Measurements from ENCODE around the gene PARD3B.

Gene PARD3B

GRCh38 chr2:205047273-205047839, 502.1 kb downstream of the PARD3B start:
- H4K20me1 ChIP-seq (ENCODE audit: insufficient read depth, low read length): no peaks in the 10 kb centered on the region
- no peak overlapping the region for H3K4me2 ChIP-seq (ENCODE audit: low read depth, low read length)
- H3K4me1 ChIP-seq (ENCODE audit: low read length): no peaks in the 10 kb centered on the region
- no peaks in the 10 kb centered on the region for H3K79me2 ChIP-seq (ENCODE audit: low read length)
- no peak overlapping the region for H3K4me3 ChIP-seq (ENCODE audit: low read length)
- no peak for DNase-seq
- no peak overlapping the region for H3K9ac ChIP-seq (ENCODE audit: low read length)
- H3K9me3 ChIP-seq (replicated peaks; ENCODE audit: insufficient read depth, low read length): no peaks in the 10 kb centered on the region
- H3K27me3 ChIP-seq (replicated peaks; ENCODE audit: insufficient read depth, low read length): no peaks in the 10 kb centered on the region
- H2AFZ ChIP-seq (ENCODE audit: low read length): no peak overlapping the region
- no peak overlapping the region for H3K27ac ChIP-seq (ENCODE audit: low read length)
- no peaks in the 10 kb centered on the region for H3K9me2 ChIP-seq (replicated peaks; ENCODE audit: insufficient read depth, low read length)
- TF ChIP-seq EZH2phosphoT487 (IDR thresholded peaks at IDR 0.05; ENCODE audit: low read length): no peak
- no peak for TF ChIP-seq CTCF (IDR thresholded peaks at IDR 0.05; ENCODE audit: low read length)
- no peak for TF ChIP-seq EZH2 (optimal IDR thresholded peaks at IDR 0.05; ENCODE audit: low read depth, low read length)
- no peaks in the 10 kb centered on the region for H3K36me3 ChIP-seq (replicated peaks; ENCODE audit: insufficient read depth, low read length)
- no peaks in the 10 kb centered on the region for H3F3A ChIP-seq (ENCODE audit: insufficient read depth, low read length)

- Histone ChIP-seq H3K9me3 (replicated peaks; ENCODE audit: insufficient read depth, low read length) (no peaks in the 10 kb centered on the region), H3K4me1 (ENCODE audit: low read length) (no peaks in the 10 kb centered on the region), H3F3A (ENCODE audit: insufficient read depth, low read length) (no peaks in the 10 kb centered on the region), H3K4me2 (ENCODE audit: low read depth, low read length) (no peak overlapping the region), H2AFZ (ENCODE audit: low read length) (no peak overlapping the region), H3K4me3 (ENCODE audit: low read length) (no peak overlapping the region), H3K9ac (ENCODE audit: low read length) (no peak overlapping the region), H3K9me2 (replicated peaks; ENCODE audit: insufficient read depth, low read length) (no peaks in the 10 kb centered on the region), H3K27ac (ENCODE audit: low read length) (no peak overlapping the region), H4K20me1 (ENCODE audit: insufficient read depth, low read length) (no peaks in the 10 kb centered on the region), H3K79me2 (ENCODE audit: low read length) (no peaks in the 10 kb centered on the region), H3K27me3 (replicated peaks; ENCODE audit: insufficient read depth, low read length) (no peaks in the 10 kb centered on the region), H3K36me3 (replicated peaks; ENCODE audit: insufficient read depth, low read length) (no peaks in the 10 kb centered on the region)
- TF ChIP-seq EZH2phosphoT487 (IDR thresholded peaks at IDR 0.05; ENCODE audit: low read length) (no peak), CTCF (IDR thresholded peaks at IDR 0.05; ENCODE audit: low read length) (no peak), EZH2 (optimal IDR thresholded peaks at IDR 0.05; ENCODE audit: low read depth, low read length) (no peak)
- no peak for DNase-seq
Measured at GRCh38 chr2:205051417-205051816, 506.1 kb downstream of the PARD3B start.

- H4K20me1 ChIP-seq (ENCODE audit: insufficient read depth, low read length): no peaks in the 10 kb centered on the region
- H3K36me3 ChIP-seq (replicated peaks; ENCODE audit: insufficient read depth, low read length): no peaks in the 10 kb centered on the region
- H3K27ac ChIP-seq (ENCODE audit: low read length): no peak overlapping the region
- H2AFZ ChIP-seq (ENCODE audit: low read length): no peak overlapping the region
- no peak overlapping the region for H3K4me2 ChIP-seq (ENCODE audit: low read depth, low read length)
- no peaks in the 10 kb centered on the region for H3K9me2 ChIP-seq (replicated peaks; ENCODE audit: insufficient read depth, low read length)
- no peak for DNase-seq
- TF ChIP-seq EZH2phosphoT487 (IDR thresholded peaks at IDR 0.05; ENCODE audit: low read length) (no peak), EZH2 (optimal IDR thresholded peaks at IDR 0.05; ENCODE audit: low read depth, low read length) (no peak), CTCF (IDR thresholded peaks at IDR 0.05; ENCODE audit: low read length) (no peak)
- no peaks in the 10 kb centered on the region for H3F3A ChIP-seq (ENCODE audit: insufficient read depth, low read length)
- H3K4me3 ChIP-seq (ENCODE audit: low read length): no peak overlapping the region
- H3K9me3 ChIP-seq (replicated peaks; ENCODE audit: insufficient read depth, low read length): no peaks in the 10 kb centered on the region
- no peaks in the 10 kb centered on the region for H3K27me3 ChIP-seq (replicated peaks; ENCODE audit: insufficient read depth, low read length)
- H3K79me2 ChIP-seq (ENCODE audit: low read length): no peaks in the 10 kb centered on the region
- no peaks in the 10 kb centered on the region for H3K4me1 ChIP-seq (ENCODE audit: low read length)
- no peak overlapping the region for H3K9ac ChIP-seq (ENCODE audit: low read length)
Measured at GRCh38 chr2:205052781-205053180, 507.5 kb downstream of the PARD3B start.

Measured in MM.1S (cell line).